HCT116 (cell line): ENCODE data around the gene PRKG1. TPM values are rescaled to one million over a fixed set of nuclear protein-coding genes. Genes with fewer than 3 reads are reported as not detected.

Experiments
- ATAC-seq: fragments of 200-7000 bp; cut with Tn5 transposase; 2 replicates; pipeline ENCODE4 v1.9.1; 2020; ENCODE audit warnings: mild to moderate bottlenecking, moderate library complexity
- BruUV-seq: library from RNA; stranded (reverse); fragments of 400-500 nt; replicated peaks from 2 replicates; lab custom pipeline; 2021; lab: Mats Ljungman, UMichigan
- CTCF ChIA-PET: fragments of 300-600 bp; sonication (Branson Sonifier 250); formaldehyde crosslinking; loops from one replicate; lab custom pipeline; 2021; ENCODE audit warnings: antibody characterized with exemption; lab: Charles Lee
- POLR2A ChIA-PET: fragments of 300-600, 350-600 bp; sonication (Branson Sonifier 250); formaldehyde crosslinking; loops from one replicate; lab custom pipeline; 2021; ENCODE audit warnings: antibody characterized with exemption; lab: Charles Lee
- RAD21 ChIA-PET, 2 experiments: fragments of 300-600 bp; sonication (Branson Sonifier 250); formaldehyde crosslinking; loops; one replicate each; lab custom pipeline; 2023; ENCODE audit warnings: low total read pairs in 2 of 2; ENCODE audit not compliant: uncharacterized antibody in 2 of 2, unreplicated experiment in 2 of 2, low non-redundant PET in 1 of 2; lab: Charles Lee
- DNase-seq: peaks from one replicate; pipeline ENCODE4 v3.0.0-alpha.2; 2010; ENCODE audit warnings: low read depth, low spot score
- H2AFZ ChIP-seq: fragments of 200-600 bp; shearing (Covaris generic), sonication (generic); 2 replicates; pipeline ENCODE4 v1.6.1; 2017; ENCODE audit warnings: low read depth, mixed run types, mixed read lengths, antibody characterized with exemption, low read length; ENCODE audit not compliant: poor library complexity, severe bottlenecking
- H3K27ac ChIP-seq: 2 replicates; pipeline ENCODE4 v1.5.1; 2012; ENCODE audit warnings: low read depth, low read length
- H3K27me3 ChIP-seq: fragments of 200-600 bp; sonication (generic); 2 replicates; pipeline ENCODE4 v1.6.1; 2016; ENCODE audit warnings: mixed run types, low read length, mixed read lengths; ENCODE audit not compliant: insufficient read depth
- H3K36me3 ChIP-seq, 2 experiments: fragments of 200-500 bp in 1 of 2; fragments of 200-600 bp in 1 of 2; sonication (Bioruptor generic) in 1 of 2; sonication (generic) in 1 of 2; 2 replicates each; pipeline versions ENCODE4 v1.5.1 to v1.6.1; 2014 to 2016; ENCODE audit warnings: low read length in 2 of 2, inconsistent platforms in 1 of 2, mixed read lengths in 1 of 2, mixed run types in 1 of 2; ENCODE audit not compliant: insufficient read depth in 2 of 2, control insufficient read depth in 1 of 2
- H3K4me1 ChIP-seq, 2 experiments: fragments of 200-600 bp in 1 of 2; sonication (generic) in 1 of 2; 2 replicates each; pipeline versions ENCODE4 v1.5.1 to v1.6.1; 2012 to 2017; ENCODE audit warnings: low read length in 2 of 2, inconsistent platforms in 1 of 2, mild to moderate bottlenecking in 1 of 2, mixed read lengths in 1 of 2, mixed run types in 1 of 2, moderate library complexity in 1 of 2; ENCODE audit not compliant: insufficient read depth in 2 of 2, control insufficient read depth in 1 of 2
- H3K4me2 ChIP-seq: fragments of 200-600 bp; sonication (generic); 2 replicates; pipeline ENCODE4 v1.6.1; 2017; ENCODE audit warnings: mixed run types, low read length, mixed read lengths
- H3K4me3 ChIP-seq, 2 experiments: fragments of 200-600 bp in 1 of 2; sonication (generic) in 1 of 2; replicated peaks in 1 of 2; 2 replicates each; pipeline ENCODE4 v1.5.1; 2011 to 2016; ENCODE audit warnings: low read length in 2 of 2, control low read depth in 1 of 2, low read depth in 1 of 2, mild to moderate bottlenecking in 1 of 2, mixed read lengths in 1 of 2, mixed run types in 1 of 2
- H3K79me2 ChIP-seq: fragments of 200-600 bp; sonication (generic); 2 replicates; pipeline ENCODE4 v1.6.1; 2017; ENCODE audit warnings: mild to moderate bottlenecking, mixed run types, low read length, moderate library complexity, mixed read lengths; ENCODE audit not compliant: insufficient read depth
- H3K9ac ChIP-seq: fragments of 200-600 bp; sonication (generic); 2 replicates; pipeline ENCODE4 v1.6.1; 2016; ENCODE audit warnings: low read length, mixed read lengths
- H3K9me2 ChIP-seq: fragments of 200-600 bp; sonication (generic), shearing (Covaris generic); 2 replicates; pipeline ENCODE4 v1.6.1; 2017; ENCODE audit warnings: mixed run types, mild to moderate bottlenecking, moderate library complexity; ENCODE audit not compliant: insufficient read depth
- H3K9me3 ChIP-seq, 2 experiments: fragments of 200-500 bp in 1 of 2; fragments of 200-600 bp in 1 of 2; sonication (Bioruptor generic) in 1 of 2; sonication (generic) in 1 of 2; 2 replicates each; pipeline ENCODE4 v1.6.1; 2014 to 2017; ENCODE audit warnings: low read length in 2 of 2, mixed read lengths in 2 of 2, inconsistent platforms in 1 of 2, low read depth in 1 of 2, mild to moderate bottlenecking in 1 of 2, mixed run types in 1 of 2, moderate library complexity in 1 of 2; ENCODE audit not compliant: control insufficient read depth in 1 of 2, insufficient read depth in 1 of 2
- H4K20me1 ChIP-seq: fragments of 200-600 bp; sonication (generic), shearing (Covaris generic); 2 replicates; pipeline ENCODE4 v1.6.1; 2017; ENCODE audit warnings: mixed run types, mild to moderate bottlenecking, moderate library complexity; ENCODE audit not compliant: insufficient read depth
- ATF3 ChIP-seq: IDR thresholded peaks from 2 replicates; pipeline ENCODE4 v1.6.1; 2012
- CBX3 ChIP-seq: IDR thresholded peaks from 2 replicates; pipeline ENCODE4 v1.6.1; 2012; ENCODE audit warnings: low read depth
- CTCF ChIP-seq, 3 experiments: fragments of 200-600 bp in 1 of 3; sonication (generic) in 1 of 3; IDR thresholded peaks in 2 of 3; conservative IDR thresholded peaks in 1 of 3; 2 replicates each; pipeline ENCODE4 v1.5.1; 2012 to 2017; ENCODE audit warnings: low read depth in 2 of 3, low read length in 2 of 3, antibody characterized with exemption in 1 of 3, borderline replicate concordance in 1 of 3, control low read depth in 1 of 3, mild to moderate bottlenecking in 1 of 3, mixed read lengths in 1 of 3, mixed run types in 1 of 3, moderate library complexity in 1 of 3; ENCODE audit not compliant: insufficient read depth in 1 of 3
- EGR1 ChIP-seq: IDR thresholded peaks from 2 replicates; pipeline ENCODE4 v1.6.1; 2012; ENCODE audit warnings: low read depth
- ELF1 ChIP-seq: IDR thresholded peaks from 2 replicates; pipeline ENCODE4 v1.6.1; 2012; ENCODE audit warnings: low read depth, borderline replicate concordance
- EZH2 ChIP-seq: fragments of 200-600 bp; sonication (generic); IDR thresholded peaks from 2 replicates; pipeline ENCODE4 v1.6.1; 2017; ENCODE audit warnings: antibody characterized with exemption, mixed run types
- EZH2phosphoT487 ChIP-seq: fragments of 200-600 bp; IDR thresholded peaks from 2 replicates; pipeline ENCODE4 v1.6.1; 2018; ENCODE audit warnings: antibody characterized with exemption, borderline replicate concordance
- FOSL1 ChIP-seq: IDR thresholded peaks from 2 replicates; pipeline ENCODE4 v1.6.1; 2012; ENCODE audit warnings: low read depth
- JUND ChIP-seq: IDR thresholded peaks from 2 replicates; pipeline ENCODE4 v1.6.1; 2012
- MAX ChIP-seq: IDR thresholded peaks from 2 replicates; pipeline ENCODE4 v1.6.1; 2012
- POLR2A ChIP-seq: IDR thresholded peaks from 2 replicates; pipeline ENCODE4 v1.7.0; 2011; ENCODE audit warnings: borderline replicate concordance; ENCODE audit not compliant: insufficient read depth, insufficient read length; ENCODE audit errors: extremely low read depth
- POLR2AphosphoS5 ChIP-seq: IDR thresholded peaks from 2 replicates; pipeline ENCODE4 v1.6.1; 2011; ENCODE audit warnings: mild to moderate bottlenecking, low read depth, low read length, moderate library complexity
- RAD21 ChIP-seq: IDR thresholded peaks from 2 replicates; pipeline ENCODE4 v1.6.1; 2012; ENCODE audit warnings: low read depth, mild to moderate bottlenecking
- REST ChIP-seq: IDR thresholded peaks from 2 replicates; pipeline ENCODE4 v1.6.1; 2012; ENCODE audit warnings: low read depth
- SIN3A ChIP-seq: IDR thresholded peaks from 2 replicates; pipeline ENCODE4 v1.6.1; 2012; ENCODE audit warnings: low read depth
- SP1 ChIP-seq: IDR thresholded peaks from 2 replicates; pipeline ENCODE4 v1.6.1; 2012; ENCODE audit warnings: low read depth
- SRF ChIP-seq: IDR thresholded peaks from 2 replicates; pipeline ENCODE4 v1.6.1; 2012; ENCODE audit warnings: low read depth
- ZBTB33 ChIP-seq: IDR thresholded peaks from 2 replicates; pipeline ENCODE4 v1.6.1; 2011; ENCODE audit warnings: mild to moderate bottlenecking, low read length, moderate library complexity; ENCODE audit not compliant: insufficient replicate concordance; ENCODE audit errors: extremely low read depth
- ZFX ChIP-seq: fragments of 450-650 bp; IDR thresholded peaks from 2 replicates; pipeline ENCODE4 v1.6.1; 2017
- ZNF274 ChIP-seq: fragments of 200-500 bp; sonication (Bioruptor generic); IDR thresholded peaks from 2 replicates; pipeline ENCODE4 v1.6.1; 2014; ENCODE audit warnings: mild to moderate bottlenecking, low read depth, low read length, inconsistent platforms
- intact Hi-C: fragments of 100-400 bp; cut with micrococcal nuclease; formaldehyde crosslinking; loops from 2 replicates; pipeline ENCODE4 v1.10.0; 2022
- total RNA-seq: library from RNA; stranded (reverse); gene quantifications from one replicate; pipeline ENCODE4 v1.2.1, GENCODE V29; 2021; ENCODE audit not compliant: unreplicated experiment

PRKG1 gene
- total RNA-seq, 1 experiment from 2014 or later, result 1.4 TPM

GRCh38 chr10:52145636-52146035, 1071.3 kb downstream of the PRKG1 start:
- no peak overlapping the region for H3K4me3 ChIP-seq
- H3K4me1 ChIP-seq, result no peaks in the 10 kb centered on the region
- H3K9me2 ChIP-seq, result no peaks in the 10 kb centered on the region
- H3K79me2 ChIP-seq, result no peaks in the 10 kb centered on the region
- no peaks in the 10 kb centered on the region for H3K36me3 ChIP-seq
- TF ChIP-seq POLR2A, result no peak
- TF ChIP-seq EGR1, result no peak
- TF ChIP-seq CTCF (IDR thresholded peaks at IDR 0.05 in 2 of 3, conservative IDR thresholded peaks at IDR 0.05 in 1 of 3; ENCODE audit: borderline replicate concordance in 1 of 3, insufficient read depth in 1 of 3, low read depth in 2 of 3, low read length in 2 of 3), result no peak
- TF ChIP-seq SP1, result no peak
- no peak for TF ChIP-seq ZNF274
- TF ChIP-seq JUND, result no peak
- TF ChIP-seq ZFX, result no peak
- TF ChIP-seq CBX3, result no peak
- no peak for TF ChIP-seq REST
- no peak for TF ChIP-seq ATF3
- no peak for TF ChIP-seq SIN3A
- no peak for TF ChIP-seq POLR2AphosphoS5
- TF ChIP-seq EZH2phosphoT487, result no peak
- no peak for TF ChIP-seq ELF1
- TF ChIP-seq SRF, result no peak
- no peak for TF ChIP-seq ZBTB33
- no peak for TF ChIP-seq RAD21
- TF ChIP-seq FOSL1, result no peak
- TF ChIP-seq EZH2, result no peak
- no peak for TF ChIP-seq MAX
- H3K4me2 ChIP-seq, result no peak overlapping the region
- intact Hi-C loops, result no loop called here
- BruUV-seq, result no TSS peak
- ChIA-PET RAD21 (no interaction called here), POLR2A (no interaction called here), CTCF (no interaction called here)
- no peak overlapping the region for H2AFZ ChIP-seq
- no peaks in the 10 kb centered on the region for H3K9me3 ChIP-seq
- H4K20me1 ChIP-seq, result no peaks in the 10 kb centered on the region
- DNase-seq, result no peak
- H3K9ac ChIP-seq, result no peak overlapping the region
- H3K27me3 ChIP-seq, result no peaks in the 10 kb centered on the region
- no peak for ATAC-seq
- no peak overlapping the region for H3K27ac ChIP-seq
